HG03097 (cell line): ENCODE data around the gene SASH1.

ENCODE experiments used
- ATAC-seq: cut with Tn5 transposase; IDR thresholded peaks from one replicate; pipeline ENCODE4 v1.9.1; 2021; ENCODE audit not compliant: unreplicated experiment, low FRiP score

The SASH1 gene

DNA sequence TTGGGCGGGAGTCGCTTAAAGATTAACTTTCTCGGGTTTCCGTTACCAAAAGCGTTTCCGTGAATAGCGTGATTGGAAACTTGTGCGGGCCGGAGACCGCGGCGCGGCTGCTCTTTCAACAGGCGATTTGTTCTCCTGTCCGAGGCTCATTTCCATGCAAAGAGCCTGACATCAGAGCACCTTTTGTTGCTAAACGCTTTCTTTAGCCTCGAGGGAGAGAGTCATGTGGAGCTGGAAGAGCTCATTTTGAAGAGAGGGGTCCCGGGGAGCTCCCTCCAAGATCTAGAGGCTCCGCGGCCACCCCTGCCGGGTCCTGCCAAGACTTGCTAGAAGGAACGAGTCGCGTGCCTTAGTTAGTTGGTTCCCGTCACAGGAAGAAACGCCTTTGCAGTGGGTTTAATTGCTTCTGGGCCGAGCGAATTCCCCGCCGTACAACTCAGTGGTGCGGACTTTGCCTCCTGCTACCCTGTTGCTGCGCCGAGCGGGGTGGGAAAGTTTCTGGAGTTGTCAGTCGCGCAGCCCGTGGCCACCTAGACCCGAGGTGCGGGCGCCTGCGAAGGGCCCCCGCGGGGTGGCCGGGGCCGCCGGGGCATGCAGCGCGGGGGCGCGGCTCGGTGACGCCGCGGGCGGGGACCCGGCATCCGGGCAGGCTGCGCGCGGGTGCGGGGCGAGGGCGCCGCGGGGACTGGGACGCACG is at the start of gene SASH1:
SASH1 (plus strand) TSS at position 489 of the 697 bp plus-strand sequence. CDS start 230 bp downstream, outside the sequence.
- peak; percentile 70 for ATAC-seq

DNA sequence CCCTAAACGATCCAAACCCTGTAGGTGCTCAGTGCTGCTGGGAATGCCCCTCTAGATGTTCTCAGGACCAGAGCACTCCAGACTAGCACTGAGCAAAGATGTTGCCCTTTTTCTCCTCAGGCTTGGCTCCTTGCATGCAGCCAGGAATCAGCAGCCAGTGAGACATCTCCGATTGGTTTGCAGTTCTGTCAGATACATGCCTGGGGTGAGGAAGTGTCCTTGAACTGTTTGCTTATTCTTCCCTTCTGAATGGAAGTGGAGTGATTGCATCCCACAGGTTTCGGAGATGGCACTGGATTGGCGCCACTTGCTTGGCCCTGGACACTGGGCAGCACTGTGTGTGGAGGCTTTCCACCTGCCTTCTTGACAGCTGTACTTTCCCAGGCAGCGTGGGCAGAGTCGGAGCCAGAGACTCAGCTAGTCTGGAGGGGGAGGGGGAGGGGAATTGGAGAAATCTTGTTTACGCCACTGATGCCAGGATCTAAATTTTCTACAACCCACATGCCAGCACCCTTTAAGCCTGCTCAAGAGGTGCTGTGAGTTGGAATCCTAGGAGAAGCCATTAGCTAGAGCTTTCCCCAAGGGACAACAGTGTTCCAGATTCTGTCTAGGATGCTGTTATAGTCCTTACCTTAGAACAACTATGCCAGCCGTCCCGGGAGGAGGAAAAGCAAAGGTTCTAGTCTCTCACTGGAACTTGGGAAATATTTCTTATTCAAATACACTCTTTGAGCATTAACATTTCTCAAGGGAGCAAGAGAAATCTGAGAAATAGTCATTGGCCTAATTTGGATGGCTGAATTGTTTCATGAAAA is 49.2 kb upstream of the SASH1 start:
- no peak for ATAC-seq

DNA sequence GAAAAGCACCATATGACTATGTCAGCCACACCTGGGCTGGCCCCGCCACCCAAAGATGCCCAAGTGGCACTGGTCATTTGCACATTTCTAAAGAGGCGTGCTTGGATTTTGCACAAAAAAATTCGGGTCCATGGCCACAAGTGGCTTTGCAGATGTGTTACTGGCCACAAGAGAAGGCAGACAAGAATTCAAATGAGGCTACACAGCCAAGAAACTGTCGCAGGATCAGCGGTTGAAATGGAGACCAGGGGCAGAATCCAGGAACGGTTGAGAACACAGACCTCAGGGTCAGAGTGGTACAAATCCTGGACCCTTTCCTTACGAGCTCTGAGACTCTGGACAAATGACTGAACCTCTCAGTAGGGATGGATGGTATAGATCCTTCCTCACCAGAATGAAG is 48.6 kb upstream of the SASH1 start:
- ATAC-seq = no peak

DNA sequence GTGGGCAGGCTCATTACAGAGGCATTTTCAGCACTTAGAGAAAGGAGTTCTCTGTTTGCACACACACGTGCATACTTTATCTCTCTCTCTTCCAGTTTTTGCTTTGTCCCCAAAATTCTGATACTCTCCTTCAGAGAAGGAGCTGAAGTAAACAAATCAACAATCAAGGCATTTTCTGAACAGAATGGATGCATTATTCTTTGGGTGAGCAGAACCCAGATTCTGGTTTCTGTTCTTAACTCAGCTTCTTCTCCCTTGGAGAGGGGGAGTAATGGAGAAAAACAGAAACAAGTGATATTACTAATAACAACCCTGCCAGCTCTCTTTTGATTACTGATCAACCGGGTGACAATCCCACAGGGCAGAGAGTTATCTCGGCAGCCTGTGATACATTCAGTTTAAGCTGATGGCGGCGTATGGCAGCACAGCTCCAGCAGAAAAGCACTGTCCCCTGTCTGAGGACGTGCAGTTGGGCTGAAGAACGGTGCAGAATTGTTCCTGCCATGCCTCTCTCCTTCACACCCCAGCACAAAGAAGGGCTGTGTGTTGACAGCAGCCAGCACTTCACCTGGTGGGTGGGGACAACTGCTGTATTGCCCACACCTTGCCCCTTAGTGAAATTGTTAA is 47.3 kb upstream of the SASH1 start:
- no peak for ATAC-seq

DNA sequence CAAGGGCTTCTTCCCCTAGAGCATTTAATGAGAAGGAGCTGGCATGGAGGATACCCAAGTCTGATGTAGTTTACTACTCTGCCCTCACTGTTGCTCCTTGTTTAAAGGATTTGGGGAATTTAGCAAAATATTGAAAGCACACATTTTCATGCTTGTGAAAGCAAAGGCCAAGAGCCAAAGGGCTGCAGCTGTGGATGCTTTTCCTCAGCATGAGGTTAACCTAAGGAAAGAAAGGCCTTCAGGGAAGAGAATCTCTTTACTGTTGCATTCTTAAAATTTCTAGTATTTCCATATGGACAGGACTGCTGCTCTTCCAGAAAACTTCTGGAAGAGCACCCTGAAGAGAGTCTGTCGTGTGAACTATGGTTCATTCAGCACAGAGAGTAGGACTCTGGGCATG is 45.9 kb upstream of the SASH1 start:
- ATAC-seq = no peak

GRCh38 chr6:148298683-148299082 is 44.0 kb upstream of the SASH1 start:
- ATAC-seq = no peak

DNA sequence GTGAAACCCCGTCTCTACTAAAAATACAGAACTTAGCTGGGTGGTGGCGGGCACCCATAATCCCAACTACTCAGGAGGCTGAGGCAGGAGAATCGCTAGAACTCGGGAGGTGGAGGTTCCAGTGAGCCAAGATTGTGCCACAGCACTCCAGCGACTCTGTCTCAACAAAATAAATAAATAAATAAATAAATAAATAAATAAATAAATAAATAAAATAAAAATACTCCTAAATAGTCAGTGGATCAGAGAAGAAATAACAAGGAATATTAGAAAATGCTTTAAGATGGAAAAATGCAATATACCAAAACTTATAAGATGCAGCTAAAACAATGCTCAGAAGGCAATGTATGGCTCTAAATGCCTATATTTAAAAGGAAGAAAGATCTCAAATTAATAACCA is 39.0 kb upstream of the SASH1 start:
- ATAC-seq = no peak

- no peak for ATAC-seq
Observed at GRCh38 chr6:148304976-148305375, 37.7 kb upstream of the SASH1 start.

- no peak for ATAC-seq
Observed at GRCh38 chr6:148306286-148306685, 36.4 kb upstream of the SASH1 start.

DNA sequence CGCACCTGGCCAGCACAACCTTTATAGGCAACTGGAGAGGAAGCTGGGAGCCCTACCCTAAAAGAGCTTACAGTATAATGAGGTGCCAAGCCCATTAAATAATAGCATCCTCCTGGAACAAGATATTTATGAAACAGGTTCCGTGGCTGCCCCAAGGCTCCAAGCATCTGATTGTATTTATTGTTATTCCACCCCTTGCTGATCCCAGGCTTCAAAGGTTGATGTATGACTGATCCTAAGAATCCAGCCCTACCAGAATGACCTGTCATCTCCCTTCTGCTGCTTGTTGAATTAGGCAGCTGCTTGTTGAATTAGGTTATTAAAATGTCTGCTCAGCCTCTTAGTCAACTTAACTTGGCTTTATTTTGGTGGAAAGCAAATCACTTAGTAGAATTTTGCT is 35.2 kb upstream of the SASH1 start:
- ATAC-seq = no peak

DNA sequence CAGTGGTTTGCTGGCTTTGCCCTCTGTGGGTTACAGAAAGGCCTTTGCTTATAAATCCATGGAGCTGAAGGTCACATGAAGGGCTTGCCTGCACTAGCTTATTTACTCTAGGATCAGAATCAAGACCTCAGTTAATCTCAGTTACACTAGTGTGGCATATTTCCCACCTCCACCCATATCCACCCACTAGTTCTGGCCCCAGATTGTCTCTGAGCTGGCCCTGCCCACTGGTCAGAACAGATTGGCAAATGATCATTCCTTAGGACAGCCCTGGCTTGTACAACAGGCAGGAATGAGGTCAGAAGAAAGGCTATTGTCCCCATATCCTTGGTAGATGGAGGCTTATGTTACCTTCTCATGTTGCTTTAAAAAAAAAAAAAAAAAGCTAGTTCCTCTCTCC is 33.3 kb upstream of the SASH1 start:
- no peak for ATAC-seq

- ATAC-seq = no peak
Observed at GRCh38 chr6:148311966-148312669, 30.5 kb upstream of the SASH1 start.

DNA sequence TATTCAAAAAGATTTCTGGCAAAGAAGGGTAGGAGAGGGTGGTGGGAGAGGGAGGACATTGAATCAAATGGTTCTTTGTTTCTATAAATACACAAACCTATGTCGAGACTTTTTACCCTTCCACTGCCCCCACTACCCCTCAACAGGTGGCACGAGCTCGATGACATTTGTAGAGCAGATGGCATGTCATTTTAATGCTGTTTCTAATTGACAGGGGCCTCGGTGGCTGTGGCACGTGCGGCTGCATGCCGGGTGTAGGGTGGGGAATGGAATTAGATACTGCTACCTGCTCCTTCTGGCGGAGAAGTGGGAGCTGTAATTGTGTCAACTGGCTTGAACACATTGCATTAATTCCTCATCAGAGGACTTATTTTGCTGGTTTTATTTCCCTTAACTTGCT is 29.1 kb upstream of the SASH1 start:
- ATAC-seq = no peak

DNA sequence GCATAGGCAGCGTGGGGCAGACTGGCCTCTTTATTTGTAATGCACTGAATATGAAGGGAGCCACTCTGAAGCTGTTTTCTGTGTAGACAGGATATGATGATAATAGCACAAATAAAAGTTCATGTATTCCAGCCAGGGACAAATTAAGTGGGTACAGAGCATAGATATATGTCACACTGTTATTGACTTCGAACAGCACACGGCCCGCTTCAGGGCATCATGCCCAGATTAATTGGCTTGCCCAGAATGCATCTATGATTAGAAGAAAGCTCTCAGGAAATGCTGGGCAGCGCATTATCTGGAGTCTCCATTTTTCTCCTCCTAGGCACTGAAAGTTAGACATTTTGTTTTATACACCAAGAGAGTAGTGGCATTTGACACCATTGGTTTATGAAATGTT is 26.3 kb upstream of the SASH1 start:
- ATAC-seq = no peak

- ATAC-seq = no peak
Observed at GRCh38 chr6:148317051-148317450, 25.6 kb upstream of the SASH1 start.

DNA sequence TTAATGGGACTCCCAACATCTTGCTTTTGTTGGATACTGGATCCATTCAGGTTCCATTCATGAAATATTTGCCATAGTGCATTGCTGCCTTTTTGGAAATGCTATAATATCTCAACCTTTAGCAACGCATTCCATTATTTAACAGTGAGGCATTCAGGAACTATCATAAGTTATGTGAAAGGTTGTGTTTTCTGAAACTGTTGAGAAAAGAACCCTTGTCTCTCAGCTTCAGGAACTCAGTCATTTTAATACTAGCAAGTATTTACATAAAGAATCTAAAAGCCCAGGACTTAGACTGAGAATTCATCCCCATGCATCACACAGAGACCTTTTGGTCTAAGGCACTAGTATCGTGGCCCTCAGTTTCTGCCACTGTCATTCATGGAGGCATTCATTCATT is 24.9 kb upstream of the SASH1 start:
- no peak for ATAC-seq

GRCh38 chr6:148322704-148323103 is 19.9 kb upstream of the SASH1 start:
- no peak for ATAC-seq

DNA sequence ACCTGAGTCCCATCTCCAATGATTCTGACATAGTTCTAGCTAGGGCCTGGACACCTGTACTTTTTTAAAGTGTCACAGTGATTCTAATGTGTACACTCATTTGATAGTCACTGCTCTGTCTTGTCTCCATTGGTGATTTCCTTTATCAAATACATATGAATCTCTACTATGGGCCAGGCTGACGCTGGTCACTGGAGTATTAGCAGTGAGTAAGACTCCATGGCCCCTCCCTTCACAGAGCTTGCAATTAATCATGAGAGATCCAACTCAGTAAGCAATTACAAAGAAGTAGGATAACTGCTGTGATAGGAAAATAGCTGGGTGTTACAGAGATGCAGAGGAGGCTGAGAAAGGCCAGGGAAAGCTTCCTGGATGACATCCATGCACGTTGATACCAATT is 19.3 kb upstream of the SASH1 start:
- no peak for ATAC-seq

- no peak for ATAC-seq
Observed at GRCh38 chr6:148324297-148324985, 18.2 kb upstream of the SASH1 start.

GRCh38 chr6:148325316-148326068 is 17.1 kb upstream of the SASH1 start:
- ATAC-seq = no peak
